ENCODE results near the gene FOXR2. TPM values are rescaled to one million over a fixed set of nuclear protein-coding genes. Genes with fewer than 3 reads are reported as not detected.
A peak's percentile ranks its signal among the peaks of the same experiment; 100 is the strongest.

FOXR2 gene
- polyA plus RNA-seq, 1 of the 3 experiments (the other 2 are of a cell fraction): 3.4 TPM

- H3K4me2 ChIP-seq: no peak overlapping the region
- H3K27me3 ChIP-seq (ENCODE audit: insufficient read depth): no peaks in the 10 kb centered on the region; the same call in 1 of the 2 replicates
These were observed 29.9 kb upstream of the FOXR2 start for GRCh38 chrX:55593296-55593695.

GRCh38 chrX:55593756-55594257 lies 29.4 kb upstream of the FOXR2 start:
- H3K9ac ChIP-seq: no peak overlapping the region; the same call in 1 of the 2 replicates
- no peak overlapping the region for H3K4me2 ChIP-seq
- ChIA-PET POLR2A (interaction anchor here (1.3 kb wide), 1 partner anchor 151 kb away, joined by 3 read pairs; no protein-coding TSS in a partner anchor), CTCF (no interaction called here)
- WGBS (ENCODE audit: low lambda C conversion rate): 16% methylated on average over 13 of the region's 13 CpGs
- TF ChIP-seq JUND (IDR thresholded peaks at IDR 0.05) (no peak), CHD2 (IDR thresholded peaks at IDR 0.05; ENCODE audit: low read length, partially characterized antibody) (no peak), RAD21 (IDR thresholded peaks at IDR 0.05; ENCODE audit: low read length) (no peak), ELF1 (IDR thresholded peaks at IDR 0.05) (no peak), MAX (IDR thresholded peaks at IDR 0.05; ENCODE audit: low read depth) (no peak; the same call in 1 of the 2 replicates), POLR2AphosphoS5 (IDR thresholded peaks at IDR 0.05; ENCODE audit: low read depth, low read length) (peak; percentile 51; the same call in 1 of the 2 replicates), MXI1 (IDR thresholded peaks at IDR 0.05; ENCODE audit: low read depth, low read length) (peak; percentile 88), RFX5 (IDR thresholded peaks at IDR 0.05; ENCODE audit: low read length) (0 out of 2 replicates have a peak, but pooled peaks have one; percentile 39), YY1 (IDR thresholded peaks at IDR 0.05; ENCODE audit: low read depth) (peak; percentile 50; the same call in 1 of the 2 replicates), TAF1 (IDR thresholded peaks at IDR 0.05; ENCODE audit: borderline replicate concordance, low read depth, low read length) (peak; percentile 71; the same call in 1 of the 2 replicates), RCOR1 (IDR thresholded peaks at IDR 0.05; ENCODE audit: low read length) (no peak)
- TF ChIP-seq, protein P1, sequence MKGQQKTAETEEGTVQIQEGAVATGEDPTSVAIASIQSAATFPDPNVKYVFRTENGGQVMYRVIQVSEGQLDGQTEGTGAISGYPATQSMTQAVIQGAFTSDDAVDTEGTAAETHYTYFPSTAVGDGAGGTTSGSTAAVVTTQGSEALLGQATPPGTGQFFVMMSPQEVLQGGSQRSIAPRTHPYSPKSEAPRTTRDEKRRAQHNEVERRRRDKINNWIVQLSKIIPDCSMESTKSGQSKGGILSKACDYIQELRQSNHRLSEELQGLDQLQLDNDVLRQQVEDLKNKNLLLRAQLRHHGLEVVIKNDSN (IDR thresholded peaks at IDR 0.05; ENCODE audit: borderline replicate concordance, low read depth): peak; percentile 33; the same call in 1 of the 2 replicates
- TF ChIP-seq, protein P2, sequence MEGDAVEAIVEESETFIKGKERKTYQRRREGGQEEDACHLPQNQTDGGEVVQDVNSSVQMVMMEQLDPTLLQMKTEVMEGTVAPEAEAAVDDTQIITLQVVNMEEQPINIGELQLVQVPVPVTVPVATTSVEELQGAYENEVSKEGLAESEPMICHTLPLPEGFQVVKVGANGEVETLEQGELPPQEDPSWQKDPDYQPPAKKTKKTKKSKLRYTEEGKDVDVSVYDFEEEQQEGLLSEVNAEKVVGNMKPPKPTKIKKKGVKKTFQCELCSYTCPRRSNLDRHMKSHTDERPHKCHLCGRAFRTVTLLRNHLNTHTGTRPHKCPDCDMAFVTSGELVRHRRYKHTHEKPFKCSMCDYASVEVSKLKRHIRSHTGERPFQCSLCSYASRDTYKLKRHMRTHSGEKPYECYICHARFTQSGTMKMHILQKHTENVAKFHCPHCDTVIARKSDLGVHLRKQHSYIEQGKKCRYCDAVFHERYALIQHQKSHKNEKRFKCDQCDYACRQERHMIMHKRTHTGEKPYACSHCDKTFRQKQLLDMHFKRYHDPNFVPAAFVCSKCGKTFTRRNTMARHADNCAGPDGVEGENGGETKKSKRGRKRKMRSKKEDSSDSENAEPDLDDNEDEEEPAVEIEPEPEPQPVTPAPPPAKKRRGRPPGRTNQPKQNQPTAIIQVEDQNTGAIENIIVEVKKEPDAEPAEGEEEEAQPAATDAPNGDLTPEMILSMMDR (IDR thresholded peaks at IDR 0.05): no peak
- H4K20me1 ChIP-seq (ENCODE audit: insufficient read depth): no peaks in the 10 kb centered on the region
- H3K36me3 ChIP-seq (replicated peaks in 1 of 2; ENCODE audit: control insufficient read depth in 1 of 2, insufficient read depth in 2 of 2, low read length in 1 of 2): no peaks in the 10 kb centered on the region
- H3K4me3 ChIP-seq (ENCODE audit: low read depth in 2 of 2, low read length in 1 of 2): peak overlapping the region in 1 of 2 experiments; percentile 45; a peak in 3 of 4 replicates
- no peaks in the 10 kb centered on the region for H3K9me3 ChIP-seq
- DNase-seq: peak; percentile 62
- H3K9me2 ChIP-seq: no peaks in the 10 kb centered on the region
- H3K79me2 ChIP-seq (ENCODE audit: insufficient read depth): no peaks in the 10 kb centered on the region
- H3F3A ChIP-seq (replicated peaks; ENCODE audit: insufficient read depth): no peaks in the 10 kb centered on the region
- H3K4me1 ChIP-seq (ENCODE audit: control insufficient read depth in 1 of 2, insufficient read depth in 2 of 2, low read depth in 1 of 2, low read length in 1 of 2): no peaks in the 10 kb centered on the region; a peak in 1 of 4 replicates
- H2AFZ ChIP-seq (ENCODE audit: low read depth): peak overlapping the region; percentile 46; the same call in 1 of the 2 replicates
- H3K27me3 ChIP-seq (ENCODE audit: insufficient read depth): no peaks in the 10 kb centered on the region; the same call in 1 of the 2 replicates
- peak overlapping the region in 1 of 2 experiments; percentile 81; a peak in 2 of 4 replicates for H3K27ac ChIP-seq (ENCODE audit: low read depth in 2 of 2, low read length in 1 of 2)

More at GRCh38 chrX:55593296-55593695, 29.9 kb upstream of the FOXR2 start:
- Histone ChIP-seq H3K9ac (no peak overlapping the region), H3K9me3 (no peaks in the 10 kb centered on the region), H4K20me1 (ENCODE audit: insufficient read depth) (no peaks in the 10 kb centered on the region), H2AFZ (ENCODE audit: low read depth) (peak overlapping the region; percentile 46; the same call in 1 of the 2 replicates), H3K36me3 (replicated peaks in 1 of 2; ENCODE audit: control insufficient read depth in 1 of 2, insufficient read depth in 2 of 2, low read length in 1 of 2) (no peaks in the 10 kb centered on the region), H3K27ac (ENCODE audit: low read depth in 2 of 2, low read length in 1 of 2) (peak overlapping the region in 1 of 2 experiments; percentile 81; a peak in 2 of 4 replicates), H3K4me1 (ENCODE audit: control insufficient read depth in 1 of 2, insufficient read depth in 2 of 2, low read depth in 1 of 2, low read length in 1 of 2) (no peaks in the 10 kb centered on the region; a peak in 1 of 4 replicates), H3F3A (replicated peaks; ENCODE audit: insufficient read depth) (no peaks in the 10 kb centered on the region), H3K4me3 (ENCODE audit: low read depth in 2 of 2, low read length in 1 of 2) (peak overlapping the region in 1 of 2 experiments; percentile 45; a peak in 2 of 4 replicates), H3K79me2 (ENCODE audit: insufficient read depth) (no peaks in the 10 kb centered on the region), H3K9me2 (no peaks in the 10 kb centered on the region)
- WGBS (ENCODE audit: low lambda C conversion rate): 13% methylated on average over 5 of the region's 5 CpGs
- TF ChIP-seq GATA2 (CRISPR knock-in tag; IDR thresholded peaks at IDR 0.05) (no peak), JUND (IDR thresholded peaks at IDR 0.05) (no peak), GABPA (IDR thresholded peaks at IDR 0.05; ENCODE audit: low read depth) (no peak), PBX3 (IDR thresholded peaks at IDR 0.05) (peak; percentile 53), RCOR1 (IDR thresholded peaks at IDR 0.05; ENCODE audit: low read length) (no peak), USF2 (IDR thresholded peaks at IDR 0.05; ENCODE audit: borderline replicate concordance, low read depth, low read length) (no peak)
- peak; percentile 27 for DNase-seq
- POLR2A ChIA-PET: interaction anchor here (1.3 kb wide), 1 partner anchor 151 kb away, joined by 3 read pairs; no protein-coding TSS in a partner anchor
- CTCF ChIA-PET: no interaction called here
